Kidney (tissue), 14 donors: ENCODE measurements around the gene DLGAP1. TPM values are rescaled to one million over a fixed set of nuclear protein-coding genes. Genes with fewer than 3 reads are reported as not detected.

ENCODE experiments used
- DNase-seq, 5 donors: peaks; one replicate each; pipeline ENCODE4 v3.0.0-alpha.2; 2013 to 2020
- FAIRE-seq: peaks from 2 replicates; lab custom pipeline; 2012; peaks lifted over from hg19 to GRCh38; lab: Jason Lieb, UNC
- H3K27ac ChIP-seq, 2 donors: one replicate each; pipeline ENCODE4 v1.7.0; 2013; ENCODE audit warnings: low read depth in 2 of 2, low read length in 2 of 2, inconsistent platforms in 1 of 2
- H3K27me3 ChIP-seq: one replicate; pipeline ENCODE4 v1.7.1; 2013; ENCODE audit warnings: low read length, inconsistent platforms; ENCODE audit not compliant: control insufficient read depth, insufficient read depth
- H3K36me3 ChIP-seq, 3 donors: one replicate each; pipeline versions ENCODE4 v1.7.0 to v1.7.1; 2013; ENCODE audit warnings: low read length in 3 of 3, control low read depth in 1 of 3, inconsistent platforms in 1 of 3; ENCODE audit not compliant: insufficient read depth in 3 of 3, control insufficient read depth in 2 of 3
- H3K4me1 ChIP-seq, 3 donors: one replicate each; pipeline versions ENCODE4 v1.7.0 to v1.7.1; 2013; ENCODE audit warnings: low read length in 3 of 3, inconsistent platforms in 1 of 3, low read depth in 1 of 3; ENCODE audit not compliant: control insufficient read depth in 2 of 3, insufficient read depth in 2 of 3
- H3K4me3 ChIP-seq, 3 donors: one replicate each; pipeline versions ENCODE4 v1.7.0 to v1.8.1; 2013; ENCODE audit warnings: low read length in 3 of 3, control low read depth in 1 of 3, inconsistent platforms in 1 of 3
- H3K9ac ChIP-seq, 3 donors: one replicate each; pipeline versions ENCODE4 v1.7.0 to v1.7.1; 2013; ENCODE audit warnings: low read length in 3 of 3, control low read depth in 1 of 3, inconsistent platforms in 1 of 3
- H3K9me3 ChIP-seq, 3 donors: one replicate each; pipeline versions ENCODE4 v1.7.0 to v1.7.1; 2013; ENCODE audit warnings: low read length in 3 of 3, control low read depth in 1 of 3, inconsistent platforms in 1 of 3; ENCODE audit not compliant: control insufficient read depth in 2 of 3, insufficient read depth in 1 of 3
- intact Hi-C: fragments of 100-400 bp; cut with DNase I; formaldehyde crosslinking; loops from one replicate; pipeline ENCODE4 v1.11.1; 2022
- polyA plus RNA-seq: library from polyadenylated mRNA; stranded (reverse); fragments of 350-450 nt; fragmentation: Illumina TruSeq; extraction: RNeasy Lipid Tissue Mini Kit (QIAGEN cat#74804); gene quantifications from one replicate; pipeline ENCODE4 v1.2.3, GENCODE V29; 2014; ENCODE audit warnings: low read depth, low replicate concordance; ENCODE audit not compliant: insufficient read depth
- total RNA-seq: library from RNA; stranded (reverse); fragmentation: NEBNext Ultra II Directional; extraction: Animal tissue kit (Norgen Biotek cat#: 25700); gene quantifications from one replicate; pipeline ENCODE4 v1.2.1, GENCODE V29; 2021
- TF ChIP-seq, protein P1 (sequence below): IDR thresholded peaks from 3 replicates; pipeline ENCODE4 v1.5.1; 2012; ENCODE audit warnings: mild to moderate bottlenecking, moderate library complexity, borderline replicate concordance; ENCODE audit not compliant: insufficient read depth; ENCODE audit errors: extremely low read depth
- donor health status: control.
- donor health status: control.
- donor health status: control.
- donor health status: control.
- donor health status: control.
- donor health status: DM: yes; HTN: yes; CAD: no.
- donor health status: Normal renal cell carcinoma (clear cell type).

DLGAP1 gene
- total and polyA plus RNA-seq, 2 donors from 2014 or later: 1.2 to 32.8 TPM

DNA sequence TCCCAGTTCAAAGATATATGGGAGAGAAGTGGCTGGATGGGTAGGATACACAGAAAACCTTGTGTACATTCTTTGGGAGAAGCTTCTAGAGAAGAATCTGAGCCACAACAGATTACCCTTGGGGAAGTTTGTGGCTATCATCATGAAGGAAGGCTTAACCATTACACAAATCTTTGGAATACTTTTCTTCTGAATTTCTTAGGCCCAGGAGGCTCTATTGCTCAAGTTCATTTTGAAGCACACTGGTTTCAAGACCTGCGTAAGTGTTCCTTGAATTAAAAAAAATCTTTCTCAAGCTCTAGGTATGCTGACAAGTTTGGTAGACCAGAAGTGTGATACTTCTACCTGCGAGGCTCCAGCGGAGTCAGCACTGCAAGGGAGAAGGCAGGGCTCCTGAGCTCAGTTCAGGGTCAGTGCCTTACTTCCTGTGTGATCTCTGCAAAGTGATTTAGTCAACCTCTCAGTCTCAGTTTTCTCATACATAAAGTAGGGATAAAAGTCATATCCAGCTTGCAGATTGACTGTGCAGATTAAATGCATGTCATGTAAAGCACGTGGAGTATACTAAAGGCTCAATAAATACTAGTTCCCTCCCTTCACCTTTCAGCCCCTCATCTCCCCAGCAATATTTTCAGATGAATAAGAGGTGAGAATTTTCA lies 438.6 kb downstream of the DLGAP1 start:
- TF ChIP-seq, protein P1, sequence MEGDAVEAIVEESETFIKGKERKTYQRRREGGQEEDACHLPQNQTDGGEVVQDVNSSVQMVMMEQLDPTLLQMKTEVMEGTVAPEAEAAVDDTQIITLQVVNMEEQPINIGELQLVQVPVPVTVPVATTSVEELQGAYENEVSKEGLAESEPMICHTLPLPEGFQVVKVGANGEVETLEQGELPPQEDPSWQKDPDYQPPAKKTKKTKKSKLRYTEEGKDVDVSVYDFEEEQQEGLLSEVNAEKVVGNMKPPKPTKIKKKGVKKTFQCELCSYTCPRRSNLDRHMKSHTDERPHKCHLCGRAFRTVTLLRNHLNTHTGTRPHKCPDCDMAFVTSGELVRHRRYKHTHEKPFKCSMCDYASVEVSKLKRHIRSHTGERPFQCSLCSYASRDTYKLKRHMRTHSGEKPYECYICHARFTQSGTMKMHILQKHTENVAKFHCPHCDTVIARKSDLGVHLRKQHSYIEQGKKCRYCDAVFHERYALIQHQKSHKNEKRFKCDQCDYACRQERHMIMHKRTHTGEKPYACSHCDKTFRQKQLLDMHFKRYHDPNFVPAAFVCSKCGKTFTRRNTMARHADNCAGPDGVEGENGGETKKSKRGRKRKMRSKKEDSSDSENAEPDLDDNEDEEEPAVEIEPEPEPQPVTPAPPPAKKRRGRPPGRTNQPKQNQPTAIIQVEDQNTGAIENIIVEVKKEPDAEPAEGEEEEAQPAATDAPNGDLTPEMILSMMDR: no peak
- Histone ChIP-seq H3K4me3 (no peak overlapping the region), H3K36me3 (no peaks in the 10 kb centered on the region), H3K27me3 (no peaks in the 10 kb centered on the region), H3K9ac (no peak overlapping the region), H3K4me1 (no peaks in the 10 kb centered on the region), H3K9me3 (no peaks in the 10 kb centered on the region), H3K27ac (no peak overlapping the region)
- no peak for DNase-seq
- intact Hi-C loops: no loop called here
- FAIRE-seq: no peak

DNA sequence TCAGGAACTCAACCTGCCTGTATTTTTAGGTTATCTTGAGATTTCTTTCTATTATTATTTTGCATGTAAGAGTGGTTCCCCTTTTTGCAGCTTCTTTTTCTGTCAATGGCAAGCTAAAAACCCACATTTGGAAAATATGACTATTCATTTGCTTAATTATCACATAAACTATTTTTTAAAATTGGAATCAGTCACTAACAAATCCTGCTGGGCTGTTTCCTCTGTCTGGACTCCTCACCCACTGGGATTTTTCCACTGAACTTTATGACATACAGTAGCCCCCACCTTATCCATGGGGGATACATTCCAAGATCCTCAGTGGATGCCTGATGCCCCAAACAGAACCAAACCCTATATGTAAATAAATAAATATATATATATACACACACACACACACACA lies 447.3 kb downstream of the DLGAP1 start:
- intact Hi-C loops: no loop called here
- H3K27me3 ChIP-seq: no peaks in the 10 kb centered on the region
- H3K4me1 ChIP-seq: no peaks in the 10 kb centered on the region
- H3K27ac ChIP-seq: no peak overlapping the region
- no peak overlapping the region for H3K9ac ChIP-seq
- DNase-seq: no peak
- no peaks in the 10 kb centered on the region for H3K36me3 ChIP-seq
- H3K4me3 ChIP-seq: no peak overlapping the region
- FAIRE-seq: no peak
- TF ChIP-seq, protein P1: no peak
- H3K9me3 ChIP-seq: no peaks in the 10 kb centered on the region

DNA sequence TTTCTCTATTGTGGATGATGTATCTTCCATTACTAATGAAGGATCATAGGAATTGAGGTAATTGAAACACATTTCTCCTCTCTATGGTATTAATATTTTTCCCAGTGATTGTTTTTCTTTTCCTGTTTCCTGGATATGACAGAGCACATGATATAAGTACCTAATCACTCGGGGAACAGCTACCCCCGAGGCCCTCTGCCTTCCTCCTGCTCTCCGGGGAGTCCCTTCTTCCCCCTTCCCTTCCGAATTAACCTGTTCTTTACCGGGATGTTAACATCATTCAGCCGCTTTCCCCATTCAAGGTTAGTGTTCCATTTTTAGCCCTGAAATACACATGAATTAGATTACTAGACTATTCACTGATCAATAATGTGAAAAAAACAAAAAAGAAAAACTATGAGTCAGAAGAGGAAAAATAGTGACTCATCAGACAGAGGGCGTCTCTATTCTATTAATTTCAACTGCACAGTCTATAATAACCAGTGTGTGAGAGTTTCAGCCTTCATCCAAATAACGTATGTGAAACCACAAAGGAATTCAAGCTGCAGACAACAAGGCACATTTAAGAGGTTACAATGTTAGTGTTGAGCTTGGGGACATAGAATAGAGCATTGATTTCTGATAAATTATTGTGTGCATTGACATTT lies 450.8 kb downstream of the DLGAP1 start:
- TF ChIP-seq, protein P1: no peak
- H3K9me3 ChIP-seq: no peaks in the 10 kb centered on the region
- no peaks in the 10 kb centered on the region for H3K27me3 ChIP-seq
- H3K4me1 ChIP-seq: no peaks in the 10 kb centered on the region
- no peaks in the 10 kb centered on the region for H3K36me3 ChIP-seq
- intact Hi-C loops: no loop called here
- no peak for FAIRE-seq
- H3K9ac ChIP-seq: no peak overlapping the region
- no peak overlapping the region for H3K27ac ChIP-seq
- H3K4me3 ChIP-seq: no peak overlapping the region
- DNase-seq: no peak
